Activated gamma-delta T cell (primary cell): ENCODE data around the gene RNU1-2.
"Not testable (repeated sequence)": the region's sequence is repeated elsewhere in the genome, so short reads cannot be mapped to it uniquely, and the experiment has no call there.

Experiments
- DNase-seq: peaks from one replicate; lab custom pipeline; 2025; lab: John Stamatoyannopoulos, UW

The RNU1-2 gene

DNA sequence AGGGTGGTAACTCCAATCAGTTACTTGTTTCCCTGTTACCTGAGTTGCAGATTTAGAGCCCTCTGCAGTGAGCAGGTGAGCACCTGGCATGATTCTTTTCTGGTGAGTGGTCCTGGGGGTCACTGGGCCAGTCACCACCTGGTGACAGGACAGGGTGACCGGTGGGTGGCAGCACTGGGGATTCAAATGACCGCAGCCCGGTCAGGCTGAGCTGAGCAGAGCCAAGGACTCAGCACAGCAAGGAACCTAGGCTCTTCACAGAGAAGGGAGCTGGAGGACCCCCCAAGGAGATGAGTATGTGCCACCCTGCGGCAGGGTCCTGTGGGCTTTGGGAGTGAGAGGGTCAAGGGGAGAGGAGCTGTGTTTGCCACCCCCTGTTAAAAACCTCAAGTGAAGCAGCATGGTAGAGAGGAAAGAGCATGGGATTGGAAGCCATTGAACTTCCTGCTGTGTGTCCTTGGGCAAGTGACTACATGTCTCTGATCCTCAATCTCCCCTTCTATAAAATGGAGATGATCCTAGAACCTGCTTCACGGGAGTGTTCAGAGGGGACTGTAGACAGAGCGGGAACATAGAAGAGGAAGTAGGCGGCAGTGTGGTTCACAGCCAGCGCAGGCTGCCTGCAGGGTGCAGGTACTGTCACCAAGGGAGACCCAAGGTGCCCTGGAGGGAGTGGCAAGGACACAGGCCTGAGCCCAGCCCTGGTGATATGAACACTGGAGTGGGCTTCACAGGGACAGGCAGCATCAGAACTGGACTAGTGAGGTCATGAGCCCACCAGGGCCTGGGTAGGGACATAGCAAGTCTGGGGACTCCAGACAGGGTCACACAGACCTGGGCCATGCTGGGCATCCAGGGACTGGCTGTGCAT, 16.3 kb downstream of the RNU1-2 start:
- DNase-seq = not testable (repeated sequence)

DNA sequence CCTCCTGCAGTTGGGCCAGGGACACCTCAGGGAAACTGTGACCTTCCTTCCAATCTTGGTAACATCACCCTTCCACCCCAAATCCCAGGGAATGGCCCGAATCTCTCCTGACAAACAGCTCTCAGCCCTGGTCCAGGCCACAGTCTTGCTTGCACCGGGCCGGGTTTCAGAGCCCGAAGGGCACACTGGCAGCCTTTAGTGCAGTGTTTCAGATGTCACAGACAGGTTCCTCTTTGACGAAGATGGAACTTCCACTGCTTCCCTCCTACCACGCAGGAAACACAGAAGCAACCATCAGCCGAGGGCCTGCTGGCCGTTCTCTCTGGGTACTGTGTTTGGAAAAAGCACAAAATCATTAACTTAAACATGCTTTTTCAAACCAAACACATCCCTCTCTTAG, 17.0 kb downstream of the RNU1-2 start:
- not testable (repeated sequence) for DNase-seq

DNA sequence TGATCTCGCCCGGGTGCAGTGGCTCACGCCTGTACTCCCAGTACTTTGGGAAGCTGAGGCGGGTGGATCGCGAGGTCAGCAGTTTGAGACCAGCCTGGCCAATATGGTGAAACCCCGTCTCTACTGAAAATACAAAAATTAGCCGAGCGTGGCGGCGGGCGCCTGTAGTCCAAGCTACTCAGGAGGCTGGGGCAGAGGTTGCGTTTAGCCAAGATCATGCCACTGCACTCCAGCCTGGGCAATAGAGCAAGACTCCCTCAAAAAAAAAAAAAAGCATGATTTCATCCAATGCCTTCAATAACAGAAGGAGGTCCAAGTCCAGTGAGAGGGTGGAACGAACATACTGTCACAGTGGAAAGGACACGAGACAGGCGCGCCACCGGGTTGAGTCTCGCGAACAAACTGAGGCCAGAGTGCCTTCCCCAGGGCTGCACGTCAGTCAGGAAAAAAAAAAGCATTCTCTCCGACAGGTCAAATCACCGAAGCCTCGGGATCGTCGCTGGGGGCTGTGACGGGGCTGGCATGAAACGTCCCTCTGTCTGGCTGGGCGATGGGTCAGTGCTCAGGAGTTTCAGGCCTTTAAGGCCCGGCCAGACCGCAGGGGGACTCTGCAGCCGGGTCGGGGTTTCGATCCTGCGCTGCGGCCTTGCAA, 17.5 kb downstream of the RNU1-2 start:
- no peak for DNase-seq

DNA sequence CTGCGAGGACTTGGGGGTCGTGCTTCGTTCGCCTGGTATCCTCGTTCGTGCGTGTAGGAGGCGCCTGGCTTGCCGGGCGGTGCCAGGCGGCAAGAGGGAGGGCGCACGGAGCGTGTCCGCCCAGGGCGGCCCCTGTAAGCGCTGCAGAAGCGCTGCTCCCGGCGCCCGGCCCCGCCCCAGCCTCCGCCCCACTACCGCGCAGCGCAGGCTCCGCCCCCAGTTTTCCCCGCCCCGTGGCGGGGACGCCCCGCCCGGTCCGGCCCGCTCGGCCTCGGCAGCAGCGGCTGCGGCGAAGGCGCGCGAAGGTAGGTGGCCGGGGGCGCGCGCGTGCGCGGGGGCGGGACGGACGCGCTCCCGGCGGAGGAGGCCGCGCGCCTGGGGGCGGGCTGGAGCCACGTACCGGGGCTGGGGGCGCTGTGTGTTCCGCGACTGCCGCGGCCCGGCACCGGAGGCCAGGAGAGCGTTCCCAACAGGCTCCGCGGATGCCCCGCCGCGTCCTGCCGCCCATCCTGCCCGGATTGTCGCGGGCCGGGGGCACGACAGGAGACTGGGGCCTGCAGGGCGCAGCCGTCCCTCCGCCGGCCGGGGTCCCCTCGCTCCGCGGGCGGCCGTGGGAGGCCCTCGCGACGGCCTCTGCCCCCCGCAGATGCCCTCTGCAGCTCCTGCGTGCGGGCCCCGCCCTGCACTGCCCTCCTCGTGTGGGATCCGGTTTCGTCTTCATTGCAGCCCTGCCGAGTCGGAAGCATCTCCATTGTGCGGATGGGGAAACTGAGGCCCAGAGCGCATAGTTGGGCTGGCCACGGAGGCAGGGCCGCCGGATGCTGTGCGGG, 18.3 kb downstream of the RNU1-2 start:
- peak; percentile 96 for DNase-seq

DNA sequence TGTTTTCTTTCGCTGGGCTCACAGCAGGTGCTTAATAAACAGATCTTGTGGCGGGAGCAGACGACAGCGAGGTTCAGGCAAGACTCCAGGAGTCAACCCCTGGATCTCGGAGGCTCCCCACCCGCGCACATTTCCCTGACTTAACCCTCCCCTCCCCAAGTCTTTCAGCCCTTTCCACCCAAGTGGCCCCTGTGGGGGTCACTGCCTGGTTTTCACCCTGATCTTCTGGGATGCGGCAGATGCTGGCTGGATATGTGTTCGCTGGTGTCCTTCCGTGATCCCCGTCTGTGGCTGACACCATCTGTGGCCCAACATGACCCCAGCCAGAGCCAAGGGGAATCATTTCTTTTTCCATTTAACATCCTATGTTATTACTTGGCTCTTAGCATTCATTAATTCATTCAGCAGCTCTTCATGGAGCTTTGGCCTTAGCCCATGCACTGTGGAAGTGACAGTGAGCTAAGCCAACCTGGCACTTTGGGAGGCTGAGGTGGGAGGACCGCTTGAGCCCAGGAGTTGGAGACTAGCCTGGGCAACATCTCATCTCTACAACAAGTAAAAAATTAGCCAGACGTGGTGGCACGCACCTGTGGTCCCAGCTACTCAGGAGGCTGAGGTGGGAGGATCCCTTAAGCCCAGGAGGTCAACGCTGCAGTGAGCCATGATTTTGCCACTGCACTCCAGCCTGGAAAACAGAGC, 19.3 kb downstream of the RNU1-2 start:
- DNase-seq = not testable (repeated sequence)

DNA sequence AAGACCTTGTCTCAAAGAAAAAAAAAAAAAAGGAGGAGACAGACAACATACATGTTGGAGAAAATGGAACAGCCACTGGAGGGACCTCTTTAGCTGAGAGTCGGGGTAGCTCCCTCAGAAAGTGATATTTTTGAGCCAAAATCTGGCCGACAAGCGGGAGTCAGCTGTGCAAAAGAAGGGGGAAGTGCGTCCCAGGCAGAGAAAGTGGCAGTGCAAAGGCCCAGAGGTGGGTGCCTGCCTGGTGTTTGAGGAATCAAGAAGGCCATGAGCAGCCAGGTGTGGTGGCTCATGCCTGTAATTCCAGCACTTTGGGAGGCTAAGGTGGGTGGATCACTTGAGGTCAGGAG, 19.8 kb downstream of the RNU1-2 start:
- DNase-seq = no peak

DNA sequence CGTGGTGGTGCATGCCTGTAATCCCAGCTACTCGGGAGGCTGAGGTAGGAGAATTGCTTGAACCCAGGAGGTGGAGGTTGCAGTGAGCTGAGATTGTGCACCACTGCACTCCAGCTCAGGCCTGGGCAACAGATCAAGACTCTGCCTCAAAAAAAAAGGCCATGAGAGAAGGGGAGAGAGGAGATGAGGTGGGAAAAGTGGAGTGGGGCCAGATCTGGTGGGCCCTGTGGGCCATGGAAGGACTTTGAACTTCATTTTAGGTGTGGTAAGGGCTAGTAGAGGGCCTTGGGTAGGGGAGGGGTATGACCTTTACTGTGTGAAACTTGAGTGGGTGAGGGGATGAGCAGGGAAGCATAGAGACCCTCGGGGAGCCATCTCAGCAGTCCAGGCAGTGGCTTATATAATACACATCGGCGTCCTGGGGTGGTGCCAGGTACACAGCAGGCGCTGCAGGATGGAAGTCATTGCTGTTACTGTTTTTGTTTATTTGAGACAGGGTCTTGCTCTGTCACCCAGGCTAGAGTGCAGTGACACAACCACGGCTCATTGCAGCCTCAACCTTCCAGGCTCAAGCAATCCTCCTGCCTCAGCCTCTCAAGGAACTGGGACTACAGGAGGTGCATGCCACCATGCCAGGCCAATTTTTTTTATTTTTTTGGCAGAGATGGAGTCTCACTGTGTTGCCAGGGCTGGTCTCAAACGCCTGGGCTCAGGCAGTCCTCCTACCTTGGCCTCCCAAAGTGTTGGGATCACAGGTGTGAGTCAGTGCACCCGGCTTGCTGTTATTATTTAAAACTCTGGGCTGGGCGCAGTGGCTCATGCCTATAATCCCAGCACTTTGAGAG, 20.5 kb downstream of the RNU1-2 start:
- not testable (repeated sequence) for DNase-seq

DNA sequence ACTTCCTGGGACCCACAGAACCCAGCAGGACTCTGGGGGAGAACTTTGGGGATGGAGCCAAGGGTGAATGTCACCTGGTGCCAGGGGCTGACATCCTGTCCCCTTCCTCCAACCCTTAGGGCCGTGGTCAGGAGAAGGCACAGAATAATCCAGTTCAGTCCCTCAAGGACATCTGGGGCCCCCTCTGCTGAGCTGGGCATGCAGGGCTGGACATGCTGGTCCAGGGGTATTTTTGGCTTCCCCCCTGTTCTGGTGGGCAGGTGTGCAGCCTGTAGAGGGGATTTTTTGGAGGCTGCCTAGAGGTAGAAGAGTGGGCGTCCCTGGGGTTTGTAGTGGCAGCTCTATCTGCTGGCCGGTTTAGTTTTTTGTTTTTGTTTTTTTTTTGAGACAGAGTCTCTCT, 22.6 kb downstream of the RNU1-2 start:
- DNase-seq = no peak

DNA sequence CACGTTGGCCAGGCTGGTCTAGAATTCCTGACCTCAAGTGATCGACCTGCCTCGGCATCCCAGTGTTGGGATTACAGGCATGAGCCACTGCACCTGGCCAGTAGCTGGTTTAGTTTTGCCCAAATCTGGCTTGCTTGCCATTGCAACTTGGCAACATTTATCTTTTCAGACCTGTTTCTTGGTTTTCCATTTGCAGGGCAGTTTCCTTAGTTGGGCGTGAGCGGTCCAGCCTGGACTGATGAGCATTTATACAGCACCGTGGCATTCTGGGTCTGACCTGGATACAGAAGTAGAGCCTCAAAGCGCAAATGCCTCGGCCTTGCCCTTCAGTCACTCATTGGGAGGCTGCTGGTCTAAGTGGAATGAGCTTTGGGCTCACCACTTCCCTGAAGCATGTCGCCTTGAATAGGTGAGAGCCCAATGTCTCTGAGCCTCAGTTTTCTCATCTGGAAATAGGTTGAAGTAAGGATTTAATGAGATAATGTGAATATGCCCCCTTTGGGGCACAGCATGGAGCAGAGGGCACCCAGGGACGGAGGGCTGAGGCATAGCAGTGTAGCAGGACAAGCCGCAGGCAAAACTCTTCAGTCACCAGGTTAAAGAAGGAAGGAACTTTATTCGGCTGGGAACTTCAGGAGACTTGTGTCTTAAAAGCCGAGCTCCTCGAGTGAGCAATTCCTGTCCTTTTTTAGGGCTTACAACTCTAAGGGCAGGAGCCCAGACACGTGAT, 23.3 kb downstream of the RNU1-2 start:
- not testable (repeated sequence) for DNase-seq

DNA sequence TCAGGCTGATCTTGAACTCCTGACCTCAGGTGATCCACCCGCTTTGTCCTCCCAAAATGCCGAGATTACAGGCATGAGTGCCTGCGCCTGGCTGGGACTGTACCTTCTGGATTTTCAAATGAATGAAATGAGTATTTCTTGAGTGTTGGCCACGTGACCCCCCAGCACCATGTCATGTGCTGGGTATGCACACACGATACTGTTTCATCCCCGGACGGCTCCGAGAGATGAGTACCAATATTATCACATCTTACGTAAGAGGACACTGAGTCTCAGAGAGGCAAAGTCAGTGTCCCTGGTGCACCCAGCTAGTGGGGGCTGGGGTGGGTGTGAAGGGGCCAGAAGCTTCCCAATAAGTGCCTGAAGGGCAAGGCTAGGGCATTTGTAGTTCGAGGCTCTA, 25.2 kb downstream of the RNU1-2 start:
- no peak for DNase-seq

DNA sequence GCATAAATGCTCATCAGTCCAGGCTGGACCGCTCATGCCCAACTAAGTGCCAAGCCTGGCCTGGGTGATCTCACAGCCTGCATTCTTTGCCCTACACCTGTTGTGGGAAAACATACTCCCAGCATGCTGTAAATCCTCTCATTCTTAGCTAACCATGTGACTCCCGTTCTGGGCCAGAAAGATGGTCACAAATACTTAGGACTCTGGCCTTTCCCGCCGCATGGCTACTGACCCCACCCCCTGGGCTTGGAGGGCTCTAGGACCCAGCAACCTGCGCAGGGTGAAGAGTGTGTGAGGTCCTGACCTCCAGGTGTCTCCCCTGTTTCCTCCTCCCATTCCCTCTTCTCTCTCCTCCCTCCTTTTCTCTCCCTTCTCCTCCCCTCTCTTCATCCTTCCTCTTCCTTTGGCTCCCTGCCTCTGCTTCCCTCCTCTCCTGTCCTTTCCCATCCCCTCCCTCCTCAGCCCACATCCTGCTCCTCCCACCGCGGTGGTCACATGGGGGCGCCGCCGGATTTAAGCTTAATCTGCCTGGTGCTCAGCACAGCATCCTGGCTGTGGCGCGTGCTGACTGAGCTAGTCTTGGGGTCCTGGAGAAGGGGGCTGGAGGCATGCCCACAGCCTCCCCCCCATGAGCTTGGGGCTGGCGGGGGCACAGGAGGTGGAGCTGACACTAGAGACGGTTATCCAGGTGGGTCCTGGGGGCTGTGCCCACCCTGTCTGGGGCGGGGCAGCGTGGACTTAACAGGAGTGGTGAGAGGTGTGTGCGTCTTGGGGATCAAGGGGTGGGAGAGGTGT, 25.8 kb downstream of the RNU1-2 start, which contains the start of gene CROCC:
TSS of gene CROCC (plus strand) at position 541 of the 795 bp plus-strand sequence. CDS start at position 629, 88 bp downstream.
- peak; percentile 34 for DNase-seq

DNA sequence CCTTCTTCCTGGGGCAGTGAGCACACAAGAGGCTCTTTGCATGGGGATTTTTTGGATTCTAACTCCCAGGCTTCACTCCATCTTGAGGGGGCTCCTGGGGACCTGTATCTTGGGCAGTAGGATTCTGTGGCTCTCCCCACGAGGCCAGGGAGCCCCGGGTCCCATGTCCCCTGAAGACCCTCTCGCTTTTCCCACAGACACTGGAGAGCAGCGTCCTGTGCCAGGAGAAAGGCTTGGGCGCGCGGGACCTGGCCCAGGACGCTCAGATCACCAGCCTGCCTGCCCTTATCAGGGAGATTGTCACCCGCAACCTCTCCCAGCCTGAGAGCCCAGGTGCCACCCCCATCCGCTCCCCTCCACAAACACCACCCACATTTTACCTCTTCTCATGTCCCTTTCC, 26.7 kb downstream of the RNU1-2 start:
- no peak for DNase-seq

DNA sequence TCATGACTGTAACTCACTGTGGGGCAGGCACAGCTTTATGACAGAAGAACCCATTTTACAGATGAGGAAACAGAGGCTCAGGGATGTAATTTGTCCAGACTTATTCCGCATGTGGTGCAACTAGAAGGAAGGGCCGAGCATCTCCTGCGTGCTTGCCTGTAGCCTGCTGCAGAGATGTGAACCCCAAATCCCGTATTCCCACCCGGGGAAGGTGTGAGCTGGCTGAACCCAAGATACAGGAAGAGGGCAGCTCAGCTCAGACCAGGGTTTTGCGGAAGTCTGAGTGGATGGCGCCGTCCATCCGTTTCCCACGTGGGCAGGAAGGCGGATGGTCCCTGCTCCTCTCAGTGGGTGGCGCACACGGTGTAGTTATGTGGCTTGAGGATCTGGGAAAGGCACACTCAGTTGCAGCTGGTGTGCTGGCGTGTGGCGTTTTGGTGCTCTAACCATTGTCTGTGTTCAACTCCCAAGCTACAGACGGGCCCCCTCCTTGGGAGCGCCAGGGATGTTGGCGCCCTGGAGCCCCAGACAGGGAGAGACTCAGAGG, 27.2 kb downstream of the RNU1-2 start:
- no peak for DNase-seq

DNA sequence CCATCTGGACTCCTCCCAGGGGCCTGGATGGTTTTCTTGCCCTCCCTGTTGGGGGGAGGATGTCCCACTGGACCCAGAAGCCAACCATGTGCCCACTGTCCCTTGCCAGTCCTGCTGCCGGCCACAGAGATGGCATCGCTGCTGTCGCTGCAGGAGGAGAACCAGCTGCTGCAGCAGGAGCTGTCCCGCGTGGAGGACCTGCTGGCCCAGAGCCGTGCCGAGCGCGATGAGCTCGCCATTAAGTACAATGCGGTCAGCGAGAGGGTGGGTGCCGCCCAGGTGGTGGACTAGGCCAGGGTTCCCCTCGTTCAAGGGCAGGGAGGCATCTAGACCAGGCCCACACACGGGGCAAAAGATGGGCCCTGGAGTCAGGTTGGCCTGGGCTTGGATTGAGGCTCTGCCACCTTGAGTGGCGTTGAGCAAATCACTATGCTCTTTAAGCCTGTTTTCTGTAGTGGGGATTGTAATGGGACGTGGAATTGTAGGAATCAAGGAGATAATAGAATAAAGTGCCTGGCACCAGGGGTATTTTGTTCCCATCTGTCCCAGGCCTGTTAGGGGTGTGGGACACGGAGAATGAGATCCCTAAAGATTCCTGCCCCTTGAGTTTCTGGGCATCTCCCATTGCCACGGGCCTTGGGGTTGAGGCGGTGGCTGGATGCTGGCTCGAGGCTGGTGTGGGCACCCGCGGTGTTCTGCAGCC, 28.6 kb downstream of the RNU1-2 start:
- no peak for DNase-seq

DNA sequence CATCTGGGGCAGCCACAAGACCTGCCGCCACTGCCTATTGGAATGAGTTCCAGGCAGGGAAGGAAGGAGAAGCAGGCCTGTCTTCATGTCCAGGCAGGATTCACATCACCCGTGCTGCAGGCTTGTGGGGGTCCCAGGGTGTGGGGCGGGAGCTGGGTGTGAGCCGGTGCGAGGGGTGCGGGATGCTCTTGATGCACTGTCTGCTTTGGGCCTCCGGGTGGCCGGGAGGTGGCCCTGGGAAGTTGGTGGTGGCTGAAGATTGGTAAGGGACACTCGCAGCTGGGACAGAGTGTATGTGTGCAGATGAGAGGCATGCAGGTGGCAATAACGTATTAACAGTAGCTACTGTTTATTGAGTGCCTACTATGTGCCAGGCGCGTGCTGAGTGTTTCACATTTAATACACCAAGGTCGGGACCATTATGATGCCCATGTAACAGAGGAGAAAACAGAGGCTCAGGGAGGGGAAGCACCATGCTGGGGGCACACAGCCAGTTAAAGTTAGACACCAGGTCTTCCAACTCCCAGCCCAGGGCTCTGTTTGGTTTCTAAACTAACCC, 29.2 kb downstream of the RNU1-2 start:
- DNase-seq = no peak

DNA sequence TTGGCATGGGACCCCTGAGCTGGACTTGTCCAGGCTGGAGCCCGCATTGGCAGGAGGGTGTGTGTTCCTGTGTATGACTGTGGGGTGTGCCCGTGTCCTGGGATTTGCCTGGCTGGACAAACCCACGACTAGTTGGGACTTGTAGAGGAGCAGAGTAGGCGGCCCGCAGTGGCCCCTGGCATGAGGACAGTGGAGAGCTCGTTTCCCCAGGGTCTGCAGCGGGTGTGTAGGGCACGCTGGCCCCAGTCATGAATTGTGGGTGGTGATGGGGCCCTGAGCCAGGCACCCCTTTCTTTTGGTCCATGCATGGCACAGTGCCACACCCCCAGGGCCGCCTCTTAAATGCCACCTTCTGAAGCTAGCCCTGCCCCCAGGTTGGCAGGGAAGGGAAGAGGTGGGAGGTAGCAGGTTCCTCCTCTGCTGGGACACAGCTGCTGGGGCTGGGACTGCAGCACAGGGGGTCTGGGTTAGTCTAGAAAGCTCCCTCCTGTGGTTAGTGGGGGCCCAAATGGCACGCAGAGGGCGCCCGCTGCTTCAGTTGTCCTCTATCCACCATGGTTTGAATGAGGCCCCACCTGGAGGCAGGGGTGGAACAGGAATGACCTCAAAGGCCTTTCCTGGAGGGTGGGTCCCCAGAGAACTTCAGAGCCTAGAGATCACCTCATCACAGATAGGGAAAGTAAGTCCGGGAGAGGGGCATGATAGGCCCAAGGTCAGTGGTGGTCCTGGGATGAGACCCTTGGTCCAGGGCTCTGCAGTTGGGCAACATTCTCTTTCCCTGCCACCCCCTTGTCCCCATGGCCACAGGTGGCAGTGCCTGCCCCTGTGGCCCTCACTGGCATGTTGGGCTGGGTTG, 30.1 kb downstream of the RNU1-2 start:
- DNase-seq = no peak

DNA sequence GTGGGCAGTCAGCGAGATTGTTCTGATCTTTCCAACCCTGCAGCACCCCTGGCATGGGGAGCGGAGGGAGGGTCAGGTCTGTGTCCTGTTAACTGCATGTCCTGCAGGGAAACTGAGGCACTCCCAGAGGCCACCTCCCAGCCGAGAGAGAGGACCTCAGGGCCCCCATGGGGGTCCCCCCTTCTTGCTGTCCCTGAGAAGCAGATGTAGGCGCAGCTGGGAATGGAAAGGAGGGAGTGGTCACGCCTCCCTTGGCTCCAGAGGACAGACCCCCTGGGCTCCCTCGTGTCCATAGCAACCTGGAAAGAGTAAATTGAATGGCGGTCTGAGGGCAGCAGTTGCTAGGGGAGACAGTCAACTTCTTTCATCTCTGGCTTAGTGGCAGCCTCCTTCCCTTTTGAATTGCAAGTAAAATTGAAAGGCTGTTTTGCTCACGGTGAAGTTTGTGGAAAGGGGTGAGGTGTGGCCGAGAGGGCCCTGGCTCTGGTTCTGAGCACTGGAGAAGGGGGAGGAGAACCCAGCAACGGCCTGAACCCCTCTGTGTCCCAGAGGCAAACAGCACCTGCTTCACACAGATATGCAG, 30.8 kb downstream of the RNU1-2 start:
- DNase-seq = no peak
